IPS DF 6.9 (cell line): ENCODE results near the gene PSMC4.

Experiments used
- DNase-seq: peaks from one replicate; pipeline ENCODE4 v3.0.0-alpha.2; 2013; ENCODE audit warnings: low read depth, low spot score
- H3K27ac ChIP-seq: one replicate; pipeline ENCODE4 v1.5.1; 2013; ENCODE audit warnings: low read length, control low read depth
- H3K27me3 ChIP-seq: 2 replicates; pipeline ENCODE4 v1.6.1; 2013; ENCODE audit warnings: mild to moderate bottlenecking, low read length; ENCODE audit not compliant: control insufficient read depth, insufficient read depth
- H3K36me3 ChIP-seq: 2 replicates; pipeline ENCODE4 v1.6.1; 2013; ENCODE audit warnings: low read length; ENCODE audit not compliant: control insufficient read depth, insufficient read depth
- H3K4me1 ChIP-seq: 2 replicates; pipeline ENCODE4 v1.6.1; 2013; ENCODE audit warnings: low read length; ENCODE audit not compliant: control insufficient read depth, insufficient read depth
- H3K4me3 ChIP-seq: 2 replicates; pipeline ENCODE4 v1.5.1; 2013; ENCODE audit warnings: mild to moderate bottlenecking, low read length
- H3K9me3 ChIP-seq: 2 replicates; pipeline ENCODE4 v1.6.1; 2013; ENCODE audit warnings: low read length, inconsistent platforms; ENCODE audit not compliant: control insufficient read depth, insufficient read depth
- WGBS: extraction: QIAGEN DNeasy Blood & Tissue Kit; methylation state at CpG from one replicate; pipeline ENCODE4 v1.1.7; 2013; ENCODE audit warnings: mixed read lengths, missing lambda C conversion rate; ENCODE audit not compliant: insufficient read length, insufficient coverage; 5-methylcytosine and 5-hydroxymethylcytosine counted together

The PSMC4 gene

DNA sequence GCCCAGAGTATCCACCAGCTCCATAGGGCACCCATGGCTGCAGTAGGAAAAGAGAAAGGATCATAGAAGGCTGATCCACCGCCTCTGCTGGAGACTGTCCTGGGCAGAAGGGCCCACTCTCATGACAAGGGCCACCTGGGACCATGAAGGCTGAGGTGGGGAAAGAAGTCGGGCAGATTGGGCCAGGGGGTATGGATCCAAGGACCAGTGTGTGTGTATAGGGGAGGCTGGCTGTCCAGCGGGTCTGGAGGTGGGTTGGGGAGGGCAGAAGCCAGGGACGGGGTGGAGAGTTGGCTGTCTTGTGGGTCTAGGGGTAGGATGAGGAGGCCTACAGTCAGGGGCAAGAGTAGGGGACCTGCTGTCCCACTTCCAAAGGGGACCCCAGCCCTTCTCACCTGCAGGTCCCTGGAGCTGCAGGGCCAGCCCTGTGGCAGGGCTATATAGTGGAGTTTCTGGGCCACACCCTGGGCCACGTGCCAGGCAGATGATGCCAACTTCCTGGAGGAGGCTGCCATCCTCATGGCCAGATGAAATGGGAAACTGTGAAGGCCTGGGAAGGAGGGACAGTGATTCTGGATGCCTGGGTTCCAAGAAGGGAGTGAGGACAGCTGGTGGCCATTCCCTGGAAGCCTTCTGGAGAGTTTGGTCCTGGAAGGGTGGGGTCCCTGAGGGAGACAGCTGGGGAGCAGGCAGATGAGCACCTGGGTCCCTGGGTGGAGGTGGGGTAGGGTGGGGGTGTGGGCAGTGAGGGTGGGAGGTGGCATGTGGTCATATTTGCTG lies 36.2 kb upstream of the PSMC4 start, which contains the start of gene FCGBP:
FCGBP (minus strand) TSS at position 51 of the 780 bp plus-strand sequence.
- no peaks in the 10 kb centered on the region for H3K4me1 ChIP-seq
- H3K27me3 ChIP-seq, result no peaks in the 10 kb centered on the region
- no peaks in the 10 kb centered on the region for H3K36me3 ChIP-seq
- no CpG with 5 or more reads among the region's 5 CpGs for WGBS
- no peak for DNase-seq
- H3K4me3 ChIP-seq, result no peak within 1 kb of the TSS
- H3K9me3 ChIP-seq, result no peaks in the 10 kb centered on the region
- H3K27ac ChIP-seq, result no peak within 1 kb of the TSS

DNA sequence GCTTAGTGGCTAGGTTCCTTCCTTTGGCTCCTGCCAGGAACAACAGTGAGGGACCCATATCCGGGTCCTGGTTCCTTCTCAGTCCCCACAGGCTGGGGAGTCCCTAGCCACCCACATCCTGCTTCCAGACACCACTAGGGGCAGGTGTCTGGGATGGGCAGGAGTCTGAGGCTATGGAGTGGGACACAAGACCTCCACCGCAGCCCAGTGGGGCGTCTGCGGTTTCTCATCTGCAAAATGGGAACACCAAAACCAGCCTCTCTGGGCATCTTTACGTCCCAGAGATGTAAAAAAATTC lies 35.7 kb upstream of the PSMC4 start:
- Histone ChIP-seq H3K27me3 (no peaks in the 10 kb centered on the region), H3K4me1 (no peaks in the 10 kb centered on the region), H3K4me3 (no peak overlapping the region), H3K27ac (no peak overlapping the region), H3K36me3 (no peaks in the 10 kb centered on the region), H3K9me3 (no peaks in the 10 kb centered on the region)
- no peak for DNase-seq
- no CpG with 5 or more reads among the region's 5 CpGs for WGBS

DNA sequence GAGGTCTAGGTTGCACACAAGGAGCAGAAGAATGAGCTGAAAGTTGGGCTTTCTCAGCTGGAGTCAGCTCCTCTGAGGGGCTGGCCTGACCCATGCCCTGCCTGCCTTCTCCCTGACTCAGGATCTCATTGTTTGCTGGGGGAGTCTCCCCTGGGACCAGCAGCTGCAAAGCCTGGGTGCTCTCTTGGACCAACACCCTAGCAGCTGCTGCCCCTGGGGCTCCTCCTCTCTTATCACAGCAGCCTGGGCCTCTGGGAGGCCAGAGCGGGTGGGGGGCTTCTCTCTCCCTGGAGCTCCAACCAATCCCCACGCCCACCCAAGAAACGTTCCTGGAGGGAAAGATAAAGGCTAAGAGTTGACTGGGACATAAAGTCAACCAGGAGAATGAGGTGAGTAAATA lies 34.9 kb upstream of the PSMC4 start:
- Histone ChIP-seq H3K27me3 (no peaks in the 10 kb centered on the region), H3K9me3 (no peaks in the 10 kb centered on the region), H3K27ac (no peak overlapping the region), H3K4me3 (no peak overlapping the region), H3K4me1 (no peaks in the 10 kb centered on the region), H3K36me3 (no peaks in the 10 kb centered on the region)
- WGBS, result no CpG with 5 or more reads among the region's 3 CpGs
- no peak for DNase-seq

DNA sequence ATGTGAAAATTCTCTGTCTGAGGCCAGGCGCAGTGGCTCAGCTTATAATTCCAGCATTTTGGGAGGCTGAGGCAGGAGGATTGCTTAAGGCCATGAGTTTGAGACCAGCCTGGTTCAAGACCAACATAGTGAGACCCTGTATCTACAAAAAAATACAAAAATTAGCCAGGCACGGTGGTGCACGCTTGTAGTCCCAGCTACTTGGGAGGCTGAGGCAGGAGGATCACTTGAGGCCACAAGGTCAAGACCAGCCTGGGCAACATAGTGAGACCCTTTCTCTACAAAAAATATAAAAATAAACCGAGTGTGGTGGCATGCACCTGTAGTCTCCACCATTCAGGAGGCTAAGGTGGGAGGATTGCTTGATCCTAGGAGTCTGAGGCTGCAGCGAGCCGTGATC lies 34.3 kb upstream of the PSMC4 start:
- no peaks in the 10 kb centered on the region for H3K27me3 ChIP-seq
- no peak overlapping the region for H3K27ac ChIP-seq
- WGBS, result no CpG with 5 or more reads among the region's 6 CpGs
- H3K4me3 ChIP-seq, result no peak overlapping the region
- no peak for DNase-seq
- no peaks in the 10 kb centered on the region for H3K4me1 ChIP-seq
- no peaks in the 10 kb centered on the region for H3K9me3 ChIP-seq
- H3K36me3 ChIP-seq, result no peaks in the 10 kb centered on the region

DNA sequence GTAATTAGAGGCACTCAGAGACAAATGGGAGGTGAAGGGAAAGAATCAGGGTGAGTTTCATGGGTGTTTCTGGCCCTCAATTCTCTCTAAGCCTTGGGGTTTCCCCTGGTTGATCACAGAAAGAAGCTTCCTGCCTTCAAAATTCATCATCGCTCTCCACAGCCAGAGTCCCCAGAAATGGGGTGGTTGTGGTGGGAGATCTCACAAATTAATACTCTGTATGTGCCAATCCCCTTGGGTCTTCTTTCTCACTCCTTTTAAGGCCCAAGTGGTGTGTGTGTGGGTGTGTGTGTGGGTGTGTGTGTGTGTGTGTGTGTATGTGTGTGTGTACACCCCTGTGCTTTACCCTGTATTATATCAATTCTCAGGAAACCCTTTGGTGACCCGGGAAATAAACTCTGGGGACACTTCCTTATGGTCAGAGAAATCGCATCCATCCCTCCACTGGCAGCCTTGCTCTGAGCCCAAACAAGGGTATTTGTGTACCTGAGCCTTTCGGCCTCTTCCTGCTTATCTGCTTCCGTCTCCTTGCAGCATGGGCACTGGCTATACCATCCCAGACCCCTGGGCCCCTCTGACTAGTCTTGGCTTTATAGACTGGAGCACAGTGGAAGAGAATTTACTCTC lies 33.8 kb upstream of the PSMC4 start:
- Histone ChIP-seq H3K9me3 (no peaks in the 10 kb centered on the region), H3K4me1 (no peaks in the 10 kb centered on the region), H3K27ac (no peak overlapping the region), H3K4me3 (no peak overlapping the region), H3K36me3 (no peaks in the 10 kb centered on the region), H3K27me3 (no peaks in the 10 kb centered on the region)
- WGBS, result no CpG with 5 or more reads among the region's 5 CpGs
- no peak for DNase-seq

DNA sequence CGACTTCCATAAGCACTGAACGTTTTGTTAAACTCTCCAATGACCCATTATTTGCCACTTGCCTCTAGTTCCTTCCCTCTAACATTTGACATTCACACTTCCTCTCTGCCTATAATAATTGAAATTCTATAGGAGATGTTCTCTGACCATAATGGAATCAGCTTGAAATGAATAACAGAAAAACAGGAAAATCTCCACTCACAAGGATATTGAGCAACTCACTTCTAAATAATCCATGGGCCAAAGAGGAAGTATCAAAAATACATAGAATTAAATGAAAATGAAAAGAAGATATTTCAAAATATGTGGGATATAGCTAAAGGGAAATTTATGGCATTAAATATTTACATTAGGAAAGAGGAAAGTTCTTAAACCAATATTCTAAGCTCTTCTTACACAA lies 33.2 kb upstream of the PSMC4 start:
- H3K4me1 ChIP-seq, result no peaks in the 10 kb centered on the region
- H3K27me3 ChIP-seq, result no peaks in the 10 kb centered on the region
- H3K36me3 ChIP-seq, result no peaks in the 10 kb centered on the region
- no peaks in the 10 kb centered on the region for H3K9me3 ChIP-seq
- WGBS, result no CpG with 5 or more reads among the region's 2 CpGs
- no peak for DNase-seq
- no peak overlapping the region for H3K27ac ChIP-seq
- H3K4me3 ChIP-seq, result no peak overlapping the region

DNA sequence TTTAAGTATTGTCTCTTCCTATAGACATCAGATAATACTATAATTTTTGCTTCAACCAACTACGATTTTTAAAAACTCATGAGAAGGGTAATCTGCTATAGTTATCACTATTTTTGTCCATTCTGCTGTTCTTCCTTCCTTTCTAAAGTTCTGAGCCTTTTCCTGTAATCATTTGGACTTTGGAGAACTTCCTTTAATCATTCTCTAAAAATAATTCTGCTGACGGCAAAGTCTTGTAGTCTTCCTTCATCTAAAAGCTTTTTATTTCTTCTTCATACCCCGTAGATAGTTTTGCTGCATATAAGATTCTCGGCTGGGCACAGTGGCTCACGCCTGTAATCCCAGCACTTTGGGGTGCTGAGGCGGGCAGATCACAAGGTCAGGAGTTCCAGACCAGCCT lies 31.4 kb upstream of the PSMC4 start:
- WGBS, result no CpG with 5 or more reads among the region's 6 CpGs
- no peaks in the 10 kb centered on the region for H3K9me3 ChIP-seq
- no peak overlapping the region for H3K27ac ChIP-seq
- H3K4me1 ChIP-seq, result no peaks in the 10 kb centered on the region
- DNase-seq, result no peak
- no peak overlapping the region for H3K4me3 ChIP-seq
- H3K27me3 ChIP-seq, result no peaks in the 10 kb centered on the region
- H3K36me3 ChIP-seq, result no peaks in the 10 kb centered on the region

DNA sequence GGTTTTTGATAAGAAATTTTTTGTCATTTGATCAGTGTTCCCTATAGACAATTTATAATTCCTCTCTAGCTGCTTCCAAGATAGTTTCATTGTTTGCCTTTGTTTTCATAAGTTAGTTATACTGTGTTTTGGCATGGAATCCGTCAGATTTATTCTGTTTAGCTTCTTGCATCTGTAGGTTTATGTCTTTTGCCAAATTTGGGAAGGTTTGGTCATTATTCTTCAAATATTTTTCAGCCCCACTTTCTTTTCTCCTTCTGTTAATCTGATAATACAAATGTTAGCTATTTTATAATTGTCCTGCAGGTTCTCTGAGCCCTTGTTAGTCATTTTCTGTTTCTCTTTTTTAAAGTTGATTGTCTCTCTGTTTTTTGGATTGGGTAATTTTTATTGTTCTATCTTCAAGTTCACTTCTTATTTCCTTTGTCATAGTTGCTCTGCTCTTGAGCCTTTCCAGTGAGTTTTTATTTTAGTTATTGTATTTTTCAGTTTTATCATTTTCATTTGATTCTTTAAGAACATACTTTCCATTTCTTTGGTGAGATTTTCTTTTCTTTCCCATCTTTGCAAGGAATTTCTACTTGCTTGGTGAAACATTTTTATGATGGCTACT lies 30.6 kb upstream of the PSMC4 start:
- no peak for DNase-seq
- no peaks in the 10 kb centered on the region for H3K27me3 ChIP-seq
- no peaks in the 10 kb centered on the region for H3K4me1 ChIP-seq
- H3K9me3 ChIP-seq, result no peaks in the 10 kb centered on the region
- WGBS, result no CpG with 5 or more reads among the region's 1 CpG
- H3K4me3 ChIP-seq, result no peak overlapping the region
- H3K27ac ChIP-seq, result no peak overlapping the region
- H3K36me3 ChIP-seq, result no peaks in the 10 kb centered on the region

DNA sequence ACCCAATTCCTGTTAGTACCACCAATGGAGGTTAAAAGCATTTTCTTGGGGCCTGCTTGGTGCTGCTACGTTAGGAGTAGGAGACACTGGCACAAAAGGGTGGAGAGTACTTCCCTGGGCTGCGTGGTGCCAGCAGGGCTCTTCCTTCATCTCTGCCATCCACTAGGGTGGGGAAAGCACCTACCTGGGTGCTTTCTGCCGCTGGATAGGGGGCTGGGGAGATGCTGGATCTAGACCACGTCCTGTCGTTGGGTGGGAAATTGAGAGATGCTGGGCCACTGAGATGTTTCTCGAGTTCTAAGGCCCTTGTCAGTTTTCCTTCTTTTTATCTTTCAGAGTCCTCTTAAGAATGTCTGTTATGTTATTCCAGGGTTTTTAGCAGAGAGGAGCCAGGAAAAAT lies 29.8 kb upstream of the PSMC4 start:
- no CpG with 5 or more reads among the region's 6 CpGs for WGBS
- no peak overlapping the region for H3K27ac ChIP-seq
- DNase-seq, result no peak
- no peaks in the 10 kb centered on the region for H3K36me3 ChIP-seq
- no peaks in the 10 kb centered on the region for H3K9me3 ChIP-seq
- H3K27me3 ChIP-seq, result no peaks in the 10 kb centered on the region
- no peaks in the 10 kb centered on the region for H3K4me1 ChIP-seq
- no peak overlapping the region for H3K4me3 ChIP-seq

DNA sequence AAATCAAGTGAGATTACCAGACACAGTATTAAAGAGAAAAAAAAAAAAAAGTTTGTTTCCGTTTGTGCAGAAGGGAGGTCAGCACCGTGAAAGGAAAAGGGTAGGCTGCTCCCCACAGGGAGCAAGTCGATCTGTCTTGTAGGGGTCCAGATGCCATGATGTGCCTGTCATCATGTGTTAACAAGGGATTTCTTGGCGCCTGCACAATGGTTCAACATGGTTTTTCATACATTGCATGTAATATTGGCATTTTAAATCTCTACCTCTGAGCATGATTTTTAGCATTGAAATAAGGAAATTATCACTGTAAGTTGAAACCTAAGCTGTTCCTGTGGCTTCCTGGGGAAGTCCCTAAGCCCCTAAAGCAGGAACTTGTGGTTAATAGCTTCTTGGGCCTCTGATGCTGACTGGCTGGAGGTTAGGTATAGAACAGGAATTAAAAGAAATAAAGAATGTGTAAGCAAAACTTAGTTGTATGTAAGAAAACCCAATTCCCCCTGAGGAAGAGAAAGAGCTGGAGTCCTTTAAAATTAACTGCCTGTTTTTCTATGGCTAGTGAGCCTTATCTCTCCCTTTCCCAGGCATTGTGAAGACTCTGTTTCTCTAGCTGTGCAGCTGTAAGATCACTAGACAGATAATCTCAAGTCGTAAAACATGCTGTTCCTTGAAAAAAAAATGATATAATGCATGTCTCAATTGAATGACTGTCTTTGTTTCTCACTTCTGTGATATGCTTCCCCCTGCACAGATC lies 29.2 kb upstream of the PSMC4 start:
- Histone ChIP-seq H3K4me3 (no peak overlapping the region), H3K9me3 (no peaks in the 10 kb centered on the region), H3K36me3 (no peaks in the 10 kb centered on the region), H3K27ac (no peak overlapping the region), H3K4me1 (no peaks in the 10 kb centered on the region), H3K27me3 (no peaks in the 10 kb centered on the region)
- no peak for DNase-seq
- WGBS, result no CpG with 5 or more reads among the region's 5 CpGs
